GM12891 (cell line): ENCODE measurements around the gene DPEP2NB.

Source experiments
- DNase-seq: peaks from one replicate; pipeline ENCODE4 v3.0.0; 2011; ENCODE audit warnings: low spot score; ENCODE audit not compliant: insufficient read length
- FAIRE-seq: peaks from 2 replicates; lab custom pipeline; 2011; peaks lifted over from hg19 to GRCh38; lab: Jason Lieb, UNC
- PAX5 ChIP-seq: IDR thresholded peaks from 2 replicates; pipeline ENCODE4 v1.6.1; 2011; ENCODE audit warnings: low read length, moderate library complexity, mild to moderate bottlenecking; ENCODE audit not compliant: insufficient read depth, severe bottlenecking
- POLR2A ChIP-seq: IDR thresholded peaks from 2 replicates; pipeline ENCODE4 v1.6.1; 2011; ENCODE audit warnings: low read depth, low read length, control low read depth
- POLR2AphosphoS5 ChIP-seq: IDR thresholded peaks from 2 replicates; pipeline ENCODE4 v1.6.1; 2011; ENCODE audit warnings: low read depth, low read length, control low read depth
- POU2F2 ChIP-seq: IDR thresholded peaks from 2 replicates; pipeline ENCODE4 v1.6.1; 2011; ENCODE audit warnings: low read depth, mild to moderate bottlenecking, control low read depth, low read length, moderate library complexity
- SPI1 ChIP-seq: IDR thresholded peaks from 2 replicates; pipeline ENCODE4 v1.6.1; 2011; ENCODE audit warnings: low read depth, low read length, control low read depth
- TAF1 ChIP-seq: IDR thresholded peaks from 2 replicates; pipeline ENCODE4 v1.6.1; 2011; ENCODE audit warnings: low read depth, low read length, control low read depth

The DPEP2NB gene

DNA sequence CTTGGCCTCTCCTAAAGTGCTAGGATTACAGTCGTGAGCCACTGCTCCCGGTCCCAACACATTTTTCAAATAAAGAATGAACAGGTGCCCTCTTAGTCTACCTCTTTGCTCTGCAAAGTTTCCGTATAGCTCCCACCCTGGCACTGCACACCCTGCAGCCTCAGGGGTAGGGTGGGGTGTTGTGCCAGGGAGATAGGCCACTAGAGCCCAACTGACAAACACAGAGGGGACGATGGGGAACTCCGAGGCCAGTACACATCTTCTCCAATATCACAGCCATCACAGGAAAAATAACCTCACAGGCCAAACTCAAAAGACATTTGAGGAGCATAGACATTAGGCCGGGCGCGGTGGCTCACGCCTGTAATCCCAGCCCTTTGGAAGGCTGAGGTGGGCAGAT lies 44.6 kb downstream of the DPEP2NB start:
- FAIRE-seq (no peak), DNase-seq (no peak)
- TF ChIP-seq POLR2A (no peak), TAF1 (no peak), PAX5 (no peak), POLR2AphosphoS5 (no peak), SPI1 (no peak), POU2F2 (no peak)

DNA sequence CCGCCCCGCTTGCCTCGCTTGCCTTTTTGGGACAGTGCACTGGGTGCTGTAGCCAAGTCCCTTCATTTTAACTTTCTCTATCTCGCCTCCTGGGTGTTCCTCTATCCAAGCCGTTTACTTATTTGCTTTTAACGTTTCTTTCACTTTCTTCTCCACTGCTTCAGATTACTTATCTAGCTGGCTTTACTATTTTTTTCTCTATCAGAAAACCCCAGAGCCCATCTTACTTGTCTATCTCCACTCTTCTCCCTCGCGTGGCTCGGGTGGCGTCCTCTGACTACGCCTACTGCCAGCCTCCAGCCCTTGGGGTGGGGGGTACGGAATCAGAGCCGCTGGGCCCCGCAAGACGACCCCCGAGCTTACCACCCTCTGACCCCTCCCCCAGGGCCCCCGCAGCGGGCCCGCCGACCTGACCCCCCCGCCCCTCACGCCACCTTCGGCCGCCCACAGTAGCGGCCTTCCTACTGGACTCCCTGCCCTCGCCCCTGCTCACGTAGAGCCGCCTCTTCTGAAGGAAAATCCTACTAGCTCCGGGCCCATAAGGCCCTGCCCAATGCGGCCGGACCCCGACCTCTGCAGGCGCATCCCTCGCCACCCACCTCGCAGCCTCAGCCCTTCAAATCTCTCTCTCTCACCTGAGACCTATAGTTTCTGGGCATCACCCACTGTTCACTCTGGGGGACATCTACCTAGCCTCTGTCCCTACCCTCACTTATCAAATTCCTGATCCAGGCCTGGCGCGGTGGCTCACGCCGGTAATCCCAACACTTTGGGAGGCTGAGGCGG lies 46.3 kb downstream of the DPEP2NB start:
- FAIRE-seq (no peak), DNase-seq (peak; percentile 50)
- TF ChIP-seq POLR2AphosphoS5: no peak
- no peak for TF ChIP-seq TAF1
- TF ChIP-seq SPI1: no peak
- TF ChIP-seq POU2F2: no peak
- no peak for TF ChIP-seq PAX5
- no peak for TF ChIP-seq POLR2A

DNA sequence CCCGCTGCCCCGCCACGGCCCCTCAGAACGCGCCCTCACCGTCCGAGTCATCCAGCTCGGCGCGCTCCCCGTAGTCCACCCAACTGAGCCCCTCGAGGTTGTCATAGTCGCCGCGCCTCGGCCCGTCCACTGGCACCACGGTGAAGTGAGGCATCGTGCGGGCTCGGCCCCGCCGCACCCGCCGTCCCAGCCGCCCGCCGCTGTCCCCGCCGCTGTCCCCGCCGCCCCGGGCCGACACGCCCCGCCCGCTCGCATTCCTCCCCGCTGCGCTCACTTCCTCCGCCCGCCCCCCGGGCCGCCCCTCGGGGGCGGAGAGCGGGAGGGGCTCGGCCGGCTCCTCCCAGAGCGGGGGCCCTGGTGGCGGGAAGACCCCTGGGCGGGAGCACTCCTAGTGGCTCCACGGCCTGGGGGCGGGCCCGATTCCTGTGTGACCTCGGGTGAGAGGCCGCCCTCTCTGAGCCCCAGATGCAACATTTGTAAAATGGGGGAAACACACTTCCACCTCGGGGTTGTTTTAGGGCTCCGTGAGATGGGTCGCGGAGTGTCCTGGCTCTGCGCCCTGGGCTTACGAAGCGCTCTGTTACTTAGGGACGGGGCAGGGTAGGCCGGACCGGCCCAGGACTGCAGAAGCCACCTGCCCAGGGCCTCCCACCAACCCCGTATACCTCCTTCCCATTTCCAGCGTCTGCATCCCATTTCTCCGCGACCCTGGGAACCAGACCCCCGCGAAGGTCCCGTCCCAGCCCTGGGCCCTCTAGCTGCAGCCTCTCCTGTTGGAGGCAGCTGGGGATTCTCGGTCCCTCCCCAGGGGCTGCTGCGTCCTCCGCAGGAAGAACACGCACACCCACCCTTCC lies 47.1 kb downstream of the DPEP2NB start, which contains the start of gene SLC12A4:
SLC12A4 (minus strand) TSS at position 238 of the 854 bp plus-strand sequence; CDS start at position 154, 84 bp downstream.
- TF ChIP-seq POLR2A (0 out of 2 replicates have a peak, but pooled peaks have one; percentile 48), PAX5 (peak; percentile 32), POLR2AphosphoS5 (no peak), POU2F2 (no peak), SPI1 (peak; percentile 53; the same call in 1 of the 2 replicates)
- peak; percentile 84 for FAIRE-seq
- DNase-seq: peak; percentile 98

DNA sequence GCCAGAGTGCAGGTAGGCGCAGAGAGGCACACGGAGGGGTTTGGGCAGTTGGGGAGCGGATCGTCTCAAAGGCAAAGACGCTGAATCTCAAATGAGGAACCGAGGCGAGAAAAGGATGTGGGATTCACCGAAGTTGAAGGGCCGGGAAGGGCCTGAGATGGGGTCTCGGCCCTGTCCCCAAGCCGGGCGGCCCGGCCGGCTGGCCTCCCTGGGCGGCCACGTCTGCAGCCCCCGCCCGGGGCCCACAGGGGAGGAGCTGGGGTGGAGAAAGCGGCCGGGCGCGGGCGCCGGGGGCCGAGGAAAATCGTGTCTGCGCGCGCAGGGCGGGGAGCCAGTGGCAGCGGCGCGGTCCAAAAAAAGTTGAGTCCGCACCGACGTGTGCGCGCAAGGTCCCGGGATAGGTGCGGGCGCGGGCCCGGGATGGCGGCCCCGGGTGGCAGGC lies 47.7 kb downstream of the DPEP2NB start:
- FAIRE-seq (no peak), DNase-seq (peak; percentile 60)
- TF ChIP-seq TAF1 (no peak), POLR2A (no peak), POLR2AphosphoS5 (no peak), SPI1 (peak; percentile 71; the same call in 1 of the 2 replicates), PAX5 (peak; percentile 10)

- no peak for DNase-seq
- FAIRE-seq: peak; percentile 91
- no peak for TF ChIP-seq POLR2A
- TF ChIP-seq TAF1: no peak
- TF ChIP-seq POU2F2: no peak
- no peak for TF ChIP-seq POLR2AphosphoS5
- no peak for TF ChIP-seq PAX5
- no peak for TF ChIP-seq SPI1
Observed at GRCh38 chr16:67967183-67967957, 48.3 kb downstream of the DPEP2NB start.

- TF ChIP-seq POLR2A: no peak
- no peak for TF ChIP-seq TAF1
- no peak for TF ChIP-seq SPI1
- TF ChIP-seq POU2F2: no peak
- no peak for TF ChIP-seq POLR2AphosphoS5
- no peak for TF ChIP-seq PAX5
- DNase-seq (no peak), FAIRE-seq (no peak)
Observed at GRCh38 chr16:67966549-67967182, 49.0 kb downstream of the DPEP2NB start.

- FAIRE-seq: no peak
- no peak for DNase-seq
- TF ChIP-seq POU2F2 (no peak), TAF1 (no peak), POLR2A (no peak), PAX5 (no peak), POLR2AphosphoS5 (no peak), SPI1 (no peak)
Observed at GRCh38 chr16:67965668-67966548, 49.8 kb downstream of the DPEP2NB start.

- peak; percentile 35 for FAIRE-seq
- no peak for TF ChIP-seq POLR2AphosphoS5
- TF ChIP-seq POU2F2: no peak
- no peak for TF ChIP-seq SPI1
- TF ChIP-seq PAX5: no peak
- no peak for TF ChIP-seq TAF1
- TF ChIP-seq POLR2A: no peak
- DNase-seq: no peak
Observed at GRCh38 chr16:67964477-67965131, 51.1 kb downstream of the DPEP2NB start.
